ENCODE data around the gene TNFAIP8L1.

The TNFAIP8L1 gene

GRCh38 chr19:4613254-4613751, 26.0 kb upstream of the TNFAIP8L1 start:
- DNase-seq, result no peak

DNA sequence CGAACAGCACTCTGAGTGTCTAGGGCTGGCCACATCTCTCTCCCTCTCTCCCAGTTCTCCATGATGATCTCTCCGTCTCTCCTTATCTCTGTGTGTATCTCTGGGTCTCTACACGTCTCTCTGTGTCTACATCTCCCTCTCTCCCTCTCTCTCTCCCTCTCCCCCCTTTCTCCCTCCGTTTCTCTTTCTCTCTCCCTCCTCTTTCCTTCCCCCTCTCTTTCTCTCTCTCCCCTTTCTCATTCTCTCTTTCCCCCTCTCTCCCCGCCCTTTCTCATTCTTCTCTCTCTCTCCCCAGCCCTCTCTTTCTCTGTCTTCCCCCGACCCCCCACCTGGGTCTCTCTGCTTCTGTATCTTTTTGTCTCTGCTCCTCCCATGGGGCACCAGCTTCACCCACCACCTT, 21.3 kb upstream of the TNFAIP8L1 start:
- DNase-seq, result no peak

DNA sequence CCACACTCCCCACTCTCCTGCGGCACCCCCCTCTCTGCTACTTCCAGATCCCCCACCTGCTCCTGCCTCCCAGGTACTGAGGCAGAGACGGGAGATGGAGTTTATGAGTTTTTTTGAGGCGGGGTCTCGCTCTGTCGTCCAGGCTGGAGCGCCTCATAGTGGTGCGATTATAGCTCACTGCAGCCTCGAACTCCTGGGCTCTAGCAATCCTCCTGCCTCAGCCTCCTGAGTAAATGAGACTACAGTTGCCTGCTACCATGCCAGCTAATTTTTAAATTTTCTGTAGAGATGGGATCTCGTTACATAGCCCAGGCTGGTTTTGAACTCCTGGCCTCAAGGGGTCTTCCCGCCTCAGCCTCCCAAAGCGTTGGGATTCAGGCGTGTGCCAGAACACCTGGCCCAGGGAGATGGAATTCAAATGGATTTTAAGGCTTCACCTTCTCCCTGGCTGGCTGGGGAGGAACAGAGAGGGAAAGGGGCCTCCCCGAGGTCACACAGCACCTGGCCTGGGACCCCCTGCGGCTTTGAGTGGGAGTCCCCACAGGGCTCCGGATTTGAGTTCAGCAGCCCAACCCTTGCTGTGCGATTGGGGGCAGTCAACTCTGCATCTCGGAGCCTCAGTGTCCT, 19.5 kb upstream of the TNFAIP8L1 start:
- DNase-seq, result no peak

DNA sequence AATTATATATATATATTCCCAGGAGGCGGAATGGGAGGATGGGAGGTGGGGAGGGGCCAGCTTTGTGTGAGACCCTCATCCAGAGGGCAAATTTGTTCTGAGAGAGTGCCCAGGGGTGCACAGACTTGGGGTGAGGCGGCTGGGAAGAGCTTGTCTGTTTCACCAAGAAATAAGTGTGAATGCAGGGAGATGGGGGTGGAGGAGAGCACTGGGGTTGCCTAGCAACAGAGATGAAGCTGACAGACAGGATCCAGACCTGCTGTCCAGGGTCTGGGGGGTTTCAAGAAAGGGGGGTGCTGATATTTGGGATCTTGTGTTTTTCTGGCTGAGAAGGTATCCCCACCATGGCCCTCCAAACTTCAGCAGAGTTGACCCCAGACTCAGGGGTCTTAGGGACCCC, 18.6 kb upstream of the TNFAIP8L1 start:
- DNase-seq, result no peak

GRCh38 chr19:4622695-4623421, 16.5 kb upstream of the TNFAIP8L1 start:
- DNase-seq, result no peak

DNA sequence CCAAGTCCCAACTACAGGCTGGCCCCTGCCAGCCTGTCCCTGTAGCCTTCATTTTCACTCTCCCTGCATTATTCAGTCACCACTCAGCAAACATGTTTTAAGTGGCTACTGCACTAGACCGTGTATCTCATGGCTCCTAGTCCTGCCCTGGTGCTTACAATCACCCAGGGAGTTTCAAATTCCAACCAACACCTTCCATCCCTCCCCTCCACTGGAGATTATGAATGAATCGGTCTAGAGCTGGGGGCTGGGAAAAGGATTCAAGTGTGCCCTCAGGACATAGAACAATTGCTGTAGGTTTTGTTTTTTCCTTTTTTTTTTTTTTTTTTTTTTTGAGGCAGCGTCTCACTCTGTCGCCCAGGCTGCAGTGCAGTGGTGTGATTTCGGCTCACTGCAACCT, 15.0 kb upstream of the TNFAIP8L1 start:
- DNase-seq, result no peak

GRCh38 chr19:4624733-4625362, 14.5 kb upstream of the TNFAIP8L1 start:
- DNase-seq, result no peak

GRCh38 chr19:4633140-4633967, 6.0 kb upstream of the TNFAIP8L1 start:
- DNase-seq, result peak; percentile 38

- DNase-seq, result no peak
Observed at GRCh38 chr19:4635754-4636116, 3.6 kb upstream of the TNFAIP8L1 start.

DNA sequence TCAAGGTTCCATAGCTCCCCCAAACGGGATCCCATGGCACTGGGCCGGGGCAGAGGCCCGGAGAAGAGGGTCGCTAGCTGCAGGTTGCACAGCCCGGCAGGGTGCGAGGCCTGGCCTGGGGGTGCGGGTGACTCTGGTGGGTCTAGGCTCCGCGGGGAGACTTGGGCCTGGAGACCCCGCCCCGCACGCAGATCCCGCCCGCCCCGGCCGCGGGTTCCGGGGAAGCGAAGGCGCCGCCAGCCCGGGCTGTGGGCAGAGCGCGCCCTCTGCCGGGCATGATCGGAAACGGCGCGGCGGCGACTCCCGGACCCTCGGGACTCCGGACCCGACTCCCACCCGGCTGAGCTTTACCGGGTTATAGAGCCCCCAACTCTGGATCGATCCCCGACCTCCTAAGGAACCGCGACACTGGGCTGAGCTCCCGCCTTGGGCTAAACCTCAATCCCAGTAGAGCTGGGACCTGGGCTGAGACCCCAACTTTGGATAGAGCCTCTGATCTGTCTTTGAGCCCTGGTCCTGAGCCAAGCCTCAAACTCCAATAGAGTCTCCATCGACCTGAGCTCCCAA, 3.1 kb upstream of the TNFAIP8L1 start:
- peak; percentile 80 for DNase-seq

- DNase-seq, result no peak
Observed at GRCh38 chr19:4636761-4637160, 2.6 kb upstream of the TNFAIP8L1 start.

GRCh38 chr19:4638317-4638716, 999 bp upstream of the TNFAIP8L1 start:
- no peak for DNase-seq

DNA sequence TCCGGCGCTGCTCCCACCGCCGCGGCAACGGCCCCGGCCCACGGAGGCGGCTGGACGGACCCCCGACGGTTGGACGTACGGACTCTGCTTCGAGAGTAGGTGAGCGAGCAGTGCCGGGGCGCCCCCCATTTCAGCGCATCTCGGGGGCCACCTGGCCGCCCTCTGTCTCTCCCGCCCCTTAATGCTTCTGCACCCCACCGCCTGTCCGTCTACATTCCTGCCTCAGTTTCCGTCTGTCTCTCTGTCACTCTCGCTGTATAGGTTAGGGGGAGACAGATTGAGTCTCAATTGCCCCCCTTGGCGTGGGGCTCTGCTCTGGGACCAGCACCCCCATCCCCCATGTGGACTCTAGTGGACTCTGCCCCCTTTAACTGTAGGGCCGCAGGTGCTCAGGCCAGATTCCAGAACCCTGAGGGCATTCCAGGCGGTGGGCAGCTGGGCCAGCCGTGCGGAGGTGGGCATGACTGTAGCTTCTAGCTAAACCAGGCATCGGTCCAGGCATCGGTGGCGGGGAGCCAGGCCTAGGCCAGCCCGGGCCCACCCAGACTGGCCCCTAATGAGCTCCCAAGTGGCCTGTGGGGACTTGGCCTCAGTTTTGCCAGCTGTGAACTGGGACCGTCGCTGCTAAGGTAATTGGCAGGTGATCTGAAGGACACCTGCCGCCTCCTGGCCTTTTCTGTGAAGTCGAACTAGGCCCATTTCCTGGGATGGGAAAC, 373 bp downstream of the TNFAIP8L1 start:
- DNase-seq, result no peak

DNA sequence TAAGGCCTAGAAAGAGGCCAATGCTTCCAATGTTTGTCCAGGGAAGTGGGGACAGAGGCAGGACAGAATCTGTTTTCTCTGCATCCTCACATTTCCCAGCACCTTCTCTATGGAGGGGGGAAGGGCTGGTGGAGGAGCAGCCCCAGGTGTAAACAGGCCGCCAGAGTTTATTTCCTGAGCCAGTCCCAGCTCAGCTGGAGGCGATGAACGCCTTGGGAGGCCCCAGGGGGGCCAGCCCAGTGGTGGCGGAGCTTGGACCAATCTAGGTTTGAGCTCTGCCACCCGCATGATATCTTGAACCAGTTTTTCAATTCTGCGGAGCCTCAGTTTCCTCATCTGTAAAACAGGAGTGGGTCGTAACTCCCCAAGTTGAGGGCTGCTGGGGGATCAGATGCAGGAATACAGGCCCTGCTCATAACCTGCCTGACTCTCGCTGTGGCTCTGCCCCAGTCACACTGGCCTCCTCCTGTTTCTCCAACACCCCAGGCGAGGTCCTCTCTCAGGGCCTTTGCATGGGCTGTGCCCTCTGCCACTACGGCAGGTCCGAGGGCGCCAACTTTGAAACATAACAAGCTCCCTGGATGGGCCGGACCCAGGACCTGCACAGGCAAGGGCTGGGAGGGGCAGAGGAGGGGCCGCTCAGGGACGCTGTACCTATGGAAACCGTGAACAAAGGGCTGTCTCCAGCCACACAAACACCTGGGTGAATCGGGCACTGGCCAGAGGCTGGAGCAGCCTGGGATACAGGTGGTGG, 1.1 kb downstream of the TNFAIP8L1 start:
- DNase-seq, result no peak

DNA sequence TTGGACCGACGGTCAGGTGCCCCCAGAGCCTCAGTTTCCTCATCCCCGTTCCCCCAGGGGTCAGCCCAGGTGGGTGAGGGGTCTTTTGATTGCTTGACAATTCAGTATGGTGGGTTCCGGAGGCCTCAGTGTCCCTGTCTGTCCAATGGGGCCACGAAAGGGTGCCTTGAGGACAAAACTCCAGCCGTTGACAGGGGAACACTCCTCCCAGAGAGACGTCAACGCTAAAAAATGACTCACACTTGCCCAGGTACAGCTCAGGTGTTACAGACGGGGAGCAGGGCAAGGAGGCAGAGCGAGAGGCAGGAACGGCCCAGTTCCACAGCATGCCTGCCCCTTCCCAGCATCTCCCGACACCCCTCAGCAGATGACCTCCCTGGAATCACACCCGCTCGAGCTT, 1.8 kb downstream of the TNFAIP8L1 start:
- no peak for DNase-seq

- DNase-seq, result no peak
Observed at GRCh38 chr19:4642625-4643024, 3.3 kb downstream of the TNFAIP8L1 start.

GRCh38 chr19:4645718-4646117, 6.4 kb downstream of the TNFAIP8L1 start:
- no peak for DNase-seq

DNA sequence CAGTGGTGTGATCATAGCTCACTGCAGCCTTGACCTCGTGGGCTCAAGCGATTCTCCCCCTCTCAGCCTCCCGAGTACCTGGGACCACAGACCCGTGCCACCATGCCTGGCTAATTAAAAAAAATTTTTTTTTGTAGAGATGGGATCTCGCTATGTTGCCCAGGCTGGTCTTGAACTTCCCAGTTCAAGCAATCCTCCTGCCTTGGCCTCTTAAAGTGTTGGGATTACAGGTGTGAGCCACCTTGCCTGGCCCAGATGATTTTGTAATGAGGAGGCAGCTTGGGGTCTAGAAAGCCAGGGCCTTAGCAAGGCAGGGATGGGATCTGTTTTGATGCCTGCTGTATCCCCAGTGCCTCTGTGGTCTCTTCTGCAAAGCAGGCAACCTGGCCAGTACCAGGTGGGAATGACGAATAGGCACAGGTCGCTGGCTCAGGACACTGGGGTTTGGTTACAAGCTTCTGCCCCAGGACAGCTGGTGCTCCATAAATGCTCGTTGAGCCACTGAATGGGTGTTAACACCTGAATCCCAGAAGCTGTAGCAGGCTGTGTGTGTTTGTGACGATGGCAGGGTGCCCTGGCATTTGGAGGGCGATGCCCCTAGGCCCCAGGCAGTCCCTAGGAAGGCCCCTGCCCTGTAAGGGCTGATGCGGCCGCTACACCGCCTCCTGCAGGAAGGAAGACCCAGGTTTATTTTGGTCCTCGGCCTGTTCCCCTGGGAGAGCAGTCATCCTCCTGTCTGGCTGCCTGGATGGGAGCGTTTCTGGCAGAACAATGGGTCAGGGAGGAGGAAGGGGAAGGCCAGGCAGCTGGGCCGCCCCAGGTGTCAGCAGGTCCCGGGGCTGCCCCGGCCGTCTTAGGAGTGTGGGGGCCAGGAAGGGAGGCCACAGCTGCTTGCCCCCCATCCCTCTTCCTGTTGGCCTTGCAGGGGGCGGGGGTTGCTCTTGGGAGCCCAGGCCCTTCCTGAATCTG, 8.6 kb downstream of the TNFAIP8L1 start:
- DNase-seq, result no peak

GRCh38 chr19:4649392-4650047, 10.2 kb downstream of the TNFAIP8L1 start:
- DNase-seq, result no peak

GRCh38 chr19:4650159-4650558, 10.8 kb downstream of the TNFAIP8L1 start:
- no peak for DNase-seq
